ENCODE measurements around the gene F2RL3.
A peak's percentile ranks its signal among the peaks of the same experiment; 100 is the strongest.

Gene F2RL3

DNA sequence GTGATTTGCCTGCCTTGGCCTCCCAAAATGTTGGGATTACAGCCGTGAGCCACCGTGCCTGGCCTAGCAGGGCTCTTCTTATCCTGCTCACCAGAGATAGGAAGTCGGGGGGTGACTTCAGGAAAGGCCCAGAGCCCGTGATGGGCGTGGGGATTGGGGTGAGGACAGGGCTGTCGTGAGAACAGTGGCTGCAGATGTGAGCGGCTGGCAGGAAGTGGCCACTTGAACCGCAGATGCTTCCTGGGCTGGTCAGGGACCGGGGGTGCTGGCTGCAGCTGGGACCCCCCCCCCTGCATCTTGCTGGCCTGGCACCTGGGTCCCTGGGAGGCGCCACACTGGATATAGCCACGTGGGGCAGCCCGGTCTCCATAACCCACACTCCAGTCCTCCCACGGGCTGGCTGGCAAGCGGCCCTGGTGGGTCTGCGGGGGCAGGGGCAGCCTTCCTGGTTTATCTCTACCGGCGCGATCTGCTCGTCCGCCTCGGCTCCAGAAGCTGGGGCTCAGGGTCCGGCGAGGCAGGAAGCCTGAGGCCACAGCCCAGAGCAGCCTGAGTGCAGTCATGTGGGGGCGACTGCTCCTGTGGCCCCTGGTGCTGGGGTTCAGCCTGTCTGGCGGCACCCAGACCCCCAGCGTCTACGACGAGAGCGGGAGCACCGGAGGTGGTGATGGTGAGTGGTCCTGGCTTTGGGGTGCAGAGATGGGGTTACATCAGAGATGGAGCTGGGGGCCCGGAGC is at the start of gene F2RL3:
Gene F2RL3 (plus strand): TSS at position 371 of the 737 bp plus-strand sequence. CDS start 191 bp downstream, at position 562.
- DNase-seq, result no peak

DNA sequence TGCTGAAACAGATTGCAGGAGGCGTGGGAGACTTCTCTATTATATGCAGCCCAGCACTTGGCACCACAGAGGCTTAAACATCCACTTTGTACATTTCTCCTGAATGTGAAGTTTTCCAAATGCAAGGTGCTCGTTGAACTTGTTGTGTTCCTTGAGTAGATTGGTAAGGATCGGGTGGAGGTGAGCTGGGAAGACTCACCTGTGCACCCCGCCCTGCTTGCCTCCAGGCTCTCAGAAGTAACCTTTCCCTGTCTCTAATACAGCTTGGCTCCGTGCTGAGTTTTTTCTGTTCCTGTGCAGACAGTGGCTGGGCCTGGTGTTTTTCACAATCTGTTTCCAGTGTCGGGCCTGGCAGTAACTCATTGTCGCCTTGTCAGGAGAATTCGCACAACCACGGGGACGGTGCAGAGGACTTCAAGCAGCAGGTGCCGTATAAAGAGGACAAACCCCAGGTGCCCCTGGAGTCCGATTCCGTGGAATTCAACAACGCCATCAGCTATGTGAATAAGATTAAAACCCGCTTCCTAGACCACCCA is 47.3 kb upstream of the F2RL3 start:
- DNase-seq, result no peak

DNA sequence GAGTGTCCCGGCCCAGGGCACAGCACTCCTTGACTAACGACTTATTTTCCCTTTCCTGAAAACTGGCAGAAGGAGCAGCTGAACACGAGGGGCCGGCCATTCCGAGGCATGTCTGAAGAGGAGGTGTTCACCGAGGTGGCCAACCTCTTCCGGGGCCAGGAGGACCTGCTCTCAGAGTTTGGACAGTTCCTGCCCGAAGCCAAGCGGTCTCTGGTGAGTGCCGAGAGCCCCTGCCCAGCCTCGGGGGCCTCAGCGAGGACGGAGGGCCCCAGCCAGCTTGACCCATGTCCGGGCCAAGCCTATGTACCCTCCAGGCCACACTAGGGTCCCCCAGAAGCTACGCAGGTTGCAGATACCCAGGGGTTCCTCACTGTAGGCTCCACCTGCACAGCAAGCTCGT is 41.9 kb upstream of the F2RL3 start:
- DNase-seq, result no peak

DNA sequence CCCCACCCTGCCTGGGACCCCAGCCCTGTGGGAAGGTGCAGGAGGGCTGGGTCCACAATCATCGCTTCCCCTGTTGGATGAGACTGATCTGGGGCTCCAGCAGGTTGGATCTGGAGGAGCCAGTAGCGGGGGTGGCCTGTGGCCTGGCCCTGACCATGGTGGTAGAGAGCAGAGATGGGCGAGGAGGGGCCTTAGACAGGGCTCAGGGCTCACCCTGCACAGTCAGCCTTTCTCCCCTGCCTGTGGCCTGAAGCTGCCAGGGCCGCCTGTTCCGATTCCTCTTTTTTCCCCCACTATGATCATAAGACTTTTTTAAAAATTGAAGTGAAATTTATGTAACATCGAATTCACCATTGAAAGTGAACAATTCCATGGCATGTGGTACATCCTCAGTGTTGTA is 41.4 kb upstream of the F2RL3 start:
- no peak for DNase-seq

DNA sequence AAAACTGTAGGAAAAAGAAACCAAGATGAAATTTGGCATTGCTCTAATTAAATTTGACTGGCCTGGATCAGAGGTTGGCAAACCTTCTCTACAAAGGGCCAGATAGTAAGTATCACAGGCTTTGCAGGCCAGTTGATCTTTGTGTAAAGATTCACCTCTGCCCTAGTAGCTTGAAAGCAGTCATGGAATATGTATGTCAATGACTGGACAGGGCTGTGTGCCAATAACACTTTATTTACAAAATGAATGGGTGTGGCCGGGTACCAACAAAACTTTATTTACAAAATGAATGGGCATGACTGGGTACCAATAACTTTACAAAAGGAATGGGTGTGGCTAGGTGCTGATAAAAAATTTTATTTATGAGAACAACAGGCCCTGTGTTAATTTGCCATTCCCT is 39.6 kb upstream of the F2RL3 start:
- DNase-seq, result no peak

DNA sequence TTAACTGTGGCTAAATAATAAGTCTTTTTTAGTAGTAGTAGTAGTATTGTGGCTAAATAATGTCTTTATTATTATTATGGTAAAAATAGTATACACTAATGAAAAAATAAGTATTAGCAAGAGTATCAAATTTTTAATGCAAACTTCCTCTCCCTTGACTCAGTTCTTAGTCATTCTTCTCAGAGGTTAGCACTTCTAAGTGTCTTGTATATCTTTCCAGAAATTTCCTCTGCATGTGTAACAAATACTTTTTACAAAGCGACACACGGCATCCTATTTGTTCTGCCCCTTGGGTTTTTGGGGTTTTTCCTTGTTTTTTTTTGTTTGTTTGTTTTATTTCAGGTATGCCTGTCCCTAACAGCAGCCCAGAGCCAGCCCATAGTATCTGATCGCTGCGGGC is 38.7 kb upstream of the F2RL3 start:
- DNase-seq, result no peak

DNA sequence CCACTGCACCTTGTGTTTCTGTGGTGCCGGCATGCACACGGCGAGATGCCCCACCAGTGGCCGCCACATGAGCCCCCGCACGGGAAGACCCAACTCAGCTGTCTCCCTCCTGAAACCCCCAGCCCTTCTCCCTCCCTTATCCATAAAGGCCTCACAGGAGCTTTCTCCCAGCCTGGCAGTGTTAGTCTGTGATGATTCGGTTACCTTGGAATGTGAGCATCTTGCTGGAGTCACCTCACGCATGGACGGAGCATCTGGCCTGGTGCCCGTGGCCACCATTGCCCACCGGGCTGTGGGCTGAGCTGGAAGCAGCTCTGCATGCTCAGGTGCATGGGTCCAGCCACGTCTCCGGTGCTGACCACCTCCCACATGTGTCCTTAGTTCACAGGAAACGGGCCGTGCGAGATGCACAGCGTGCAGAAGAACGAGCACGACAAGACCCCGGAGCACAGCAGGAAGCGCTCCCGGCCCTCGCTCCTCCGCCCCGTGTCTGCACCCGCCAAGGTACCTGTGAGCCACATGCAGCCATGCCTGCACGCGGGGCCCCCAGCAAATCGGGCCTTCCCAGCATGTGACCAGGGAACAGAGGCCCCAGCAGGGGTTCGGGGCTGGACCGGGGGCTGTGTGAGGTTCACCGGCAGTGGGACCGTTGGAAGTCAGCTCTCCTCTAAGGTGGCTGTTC is 37.6 kb upstream of the F2RL3 start:
- DNase-seq, result no peak

DNA sequence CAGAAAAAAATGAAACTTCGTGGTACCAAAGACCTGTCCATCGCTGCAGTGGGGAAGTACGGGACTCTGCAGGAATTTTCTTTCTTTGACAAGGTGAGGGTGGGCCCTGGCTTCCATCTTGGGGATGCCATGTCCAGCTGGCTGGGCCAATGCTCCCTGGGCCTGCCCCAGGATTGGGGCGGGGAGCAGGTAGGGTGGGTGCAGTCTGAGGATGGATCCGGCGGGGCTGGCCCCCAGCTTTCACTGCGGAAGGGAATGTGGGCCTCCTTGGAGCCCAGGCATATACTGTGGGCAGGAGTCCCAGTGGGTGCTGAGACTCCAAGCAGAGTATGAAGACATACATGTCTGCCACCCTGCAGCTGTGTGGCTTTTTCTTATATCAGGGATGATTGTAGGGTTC is 35.7 kb upstream of the F2RL3 start:
- DNase-seq, result no peak

DNA sequence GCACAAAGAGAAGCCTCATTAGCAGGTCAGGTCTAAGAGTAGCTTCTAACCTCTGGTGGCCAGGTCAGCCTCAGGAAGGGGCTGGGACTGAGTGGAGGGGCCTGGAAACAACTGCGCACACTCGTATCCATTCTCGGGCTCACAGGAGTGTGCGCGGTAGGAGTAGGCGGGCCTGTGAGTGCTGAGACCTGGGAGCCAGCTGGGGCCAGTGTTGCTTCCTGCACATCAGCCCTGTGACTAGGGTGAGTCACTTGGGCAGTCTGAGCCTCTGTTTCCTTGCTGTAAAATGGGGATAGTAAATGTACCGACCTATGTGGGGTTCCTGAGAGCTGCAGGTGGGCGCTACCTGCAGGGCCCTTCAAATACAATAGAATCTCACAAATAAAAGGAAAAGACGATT is 32.7 kb upstream of the F2RL3 start:
- no peak for DNase-seq

DNA sequence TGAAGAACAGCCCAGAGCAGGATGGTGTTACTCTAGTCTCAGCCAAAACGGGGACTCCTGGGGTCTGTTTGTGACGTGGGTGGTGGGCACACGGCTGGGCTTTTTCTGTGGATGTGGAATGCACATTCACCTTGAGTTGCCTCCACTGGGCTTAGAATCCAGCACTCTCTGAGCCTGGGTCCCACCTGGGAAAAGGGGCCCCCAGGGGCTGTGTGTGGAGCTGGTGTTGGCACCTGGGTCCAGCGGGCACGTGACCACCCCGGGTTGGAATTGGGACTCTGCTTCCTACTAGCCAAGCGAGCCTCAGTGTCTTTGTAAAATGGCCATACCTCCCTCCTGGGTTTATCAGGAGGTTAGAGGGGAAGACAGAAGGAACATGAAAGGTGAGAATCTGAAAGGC is 29.2 kb upstream of the F2RL3 start:
- no peak for DNase-seq

DNA sequence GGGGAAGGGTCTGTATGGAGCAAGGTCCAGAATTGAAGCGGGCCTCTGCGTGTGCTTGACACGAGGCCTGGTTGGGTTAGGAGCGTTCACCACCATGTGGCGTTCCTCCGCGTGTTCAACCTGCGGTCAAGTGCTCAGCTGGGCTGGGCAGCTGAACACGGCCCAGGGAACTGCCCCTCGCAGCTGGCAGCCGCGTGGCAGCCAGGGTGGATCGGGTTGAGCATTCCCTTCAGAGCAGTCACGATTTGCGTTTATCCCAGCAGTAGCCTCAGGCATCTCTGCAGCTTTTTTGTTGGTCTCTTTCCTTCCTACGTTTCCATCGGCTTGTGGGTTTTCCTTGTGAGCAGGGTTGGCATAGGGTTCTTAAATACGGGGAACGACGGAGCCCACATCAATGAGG is 28.7 kb upstream of the F2RL3 start:
- no peak for DNase-seq

DNA sequence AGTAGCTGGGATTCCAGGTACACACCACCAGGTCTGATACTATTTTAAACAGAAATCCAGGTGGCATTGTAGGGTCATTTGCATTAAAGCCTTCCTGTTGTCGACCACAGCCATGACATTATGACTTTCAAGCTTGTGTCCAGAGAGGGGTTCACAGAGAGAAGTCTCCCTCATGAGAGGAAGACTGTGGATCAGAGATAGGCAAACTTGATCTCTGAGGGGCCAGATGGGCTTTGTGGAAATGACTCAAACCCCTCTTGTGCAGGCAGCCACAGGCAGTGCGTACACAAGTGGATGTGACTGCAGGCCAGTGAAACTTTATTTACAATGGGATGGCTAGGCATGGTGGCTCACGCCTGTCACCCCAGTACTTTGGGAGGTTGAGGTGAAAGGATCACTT is 27.8 kb upstream of the F2RL3 start:
- no peak for DNase-seq

DNA sequence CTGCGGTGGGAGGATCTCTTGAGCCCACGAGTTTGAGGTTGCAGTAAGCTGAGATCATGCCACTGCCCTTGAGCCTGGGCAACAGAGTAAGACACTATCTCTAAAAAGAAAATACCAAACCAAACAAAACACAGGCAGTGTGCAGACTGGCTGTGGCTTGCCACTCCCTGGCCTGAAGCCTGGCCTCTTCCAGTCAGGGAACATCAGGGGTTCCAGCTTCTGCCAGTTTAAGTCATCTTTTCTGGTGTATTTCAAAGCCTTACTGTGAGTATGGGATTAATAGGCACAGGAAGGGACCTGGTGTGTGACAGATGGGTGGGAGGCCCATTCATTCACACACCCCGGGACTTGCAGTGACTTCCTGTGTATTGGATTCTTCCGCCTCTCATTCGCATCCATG is 27.0 kb upstream of the F2RL3 start:
- DNase-seq, result no peak

DNA sequence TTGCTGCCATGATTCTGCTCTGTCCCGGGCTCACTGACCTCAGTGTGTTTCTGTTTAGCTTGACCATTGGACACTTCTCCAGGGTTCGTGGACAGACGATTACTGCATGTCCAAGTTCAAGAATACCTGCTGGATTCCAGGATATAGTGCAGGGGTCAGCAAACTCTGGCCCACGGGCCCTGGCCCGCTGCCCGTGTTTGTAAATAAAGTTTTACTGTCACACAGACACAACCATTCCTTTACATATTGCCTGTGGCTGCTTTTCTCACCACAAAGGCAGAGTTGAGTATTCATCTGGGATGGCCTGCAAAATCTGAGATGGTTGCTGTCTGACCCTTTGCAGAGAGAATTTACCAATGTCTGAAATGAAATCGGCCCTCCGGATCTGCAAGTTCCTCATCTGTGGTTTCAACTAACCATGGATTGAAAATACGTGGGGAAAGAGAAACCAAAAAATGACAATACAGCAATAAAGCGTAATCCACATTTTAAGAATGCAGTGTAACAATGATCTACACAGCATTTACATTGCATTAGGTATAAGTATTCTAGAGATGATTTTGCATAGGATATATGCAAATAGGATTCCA is 25.9 kb upstream of the F2RL3 start:
- DNase-seq, result no peak

DNA sequence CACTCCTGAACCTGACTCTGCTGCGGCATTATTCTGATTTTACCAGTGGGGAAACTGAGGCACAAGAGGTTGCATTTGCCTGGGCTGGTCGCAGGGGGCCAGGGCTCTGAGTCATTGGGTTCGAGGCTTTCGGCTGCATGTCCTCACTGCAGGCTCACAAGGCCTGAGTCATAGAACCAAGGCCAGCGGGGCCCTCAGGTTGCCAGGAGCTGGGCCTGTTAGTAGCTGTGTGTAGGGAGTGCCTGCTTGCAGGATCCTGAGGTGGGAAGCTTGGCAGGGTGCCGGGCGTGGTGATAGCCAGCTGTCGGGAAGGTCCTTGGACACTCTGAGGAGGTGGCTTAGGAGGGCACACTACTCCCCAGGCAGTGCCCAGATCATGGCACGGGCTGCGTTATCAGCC is 21.6 kb upstream of the F2RL3 start:
- DNase-seq, result no peak

DNA sequence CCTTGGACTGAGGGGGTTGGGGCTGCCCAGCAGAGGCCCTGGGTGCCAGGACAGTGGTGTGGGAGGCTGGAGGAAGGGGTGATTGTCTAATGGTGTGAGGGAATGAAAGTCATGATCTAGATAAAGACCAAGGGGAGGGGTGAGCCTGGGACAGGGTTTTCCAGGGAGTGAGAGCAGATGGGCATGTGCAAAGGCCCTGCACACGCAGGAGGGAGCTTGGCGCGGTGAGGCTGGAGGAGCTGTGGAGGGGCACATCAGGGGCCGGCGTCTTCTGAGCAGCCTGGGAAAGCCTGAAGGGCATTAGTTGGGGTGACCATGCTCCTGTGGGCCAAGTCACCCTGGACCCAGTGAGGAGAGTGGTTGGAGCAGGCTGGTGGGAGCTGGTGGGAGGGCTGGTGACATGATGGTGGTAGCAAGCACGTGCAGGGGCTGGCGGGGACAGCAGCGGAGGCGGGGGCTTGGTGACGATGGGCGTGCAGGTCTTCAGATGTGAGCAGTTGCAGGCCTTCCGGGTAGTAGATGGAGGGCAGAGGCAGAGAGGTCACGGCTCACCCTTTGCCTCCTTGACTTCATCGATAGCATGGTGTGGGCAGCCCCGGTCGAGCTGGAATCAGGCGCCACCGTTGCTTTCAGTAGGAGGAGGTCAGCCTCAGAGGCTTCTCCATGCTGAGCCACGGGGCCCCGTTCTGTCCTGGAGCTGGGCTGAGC is 20.2 kb upstream of the F2RL3 start:
- DNase-seq, result no peak

DNA sequence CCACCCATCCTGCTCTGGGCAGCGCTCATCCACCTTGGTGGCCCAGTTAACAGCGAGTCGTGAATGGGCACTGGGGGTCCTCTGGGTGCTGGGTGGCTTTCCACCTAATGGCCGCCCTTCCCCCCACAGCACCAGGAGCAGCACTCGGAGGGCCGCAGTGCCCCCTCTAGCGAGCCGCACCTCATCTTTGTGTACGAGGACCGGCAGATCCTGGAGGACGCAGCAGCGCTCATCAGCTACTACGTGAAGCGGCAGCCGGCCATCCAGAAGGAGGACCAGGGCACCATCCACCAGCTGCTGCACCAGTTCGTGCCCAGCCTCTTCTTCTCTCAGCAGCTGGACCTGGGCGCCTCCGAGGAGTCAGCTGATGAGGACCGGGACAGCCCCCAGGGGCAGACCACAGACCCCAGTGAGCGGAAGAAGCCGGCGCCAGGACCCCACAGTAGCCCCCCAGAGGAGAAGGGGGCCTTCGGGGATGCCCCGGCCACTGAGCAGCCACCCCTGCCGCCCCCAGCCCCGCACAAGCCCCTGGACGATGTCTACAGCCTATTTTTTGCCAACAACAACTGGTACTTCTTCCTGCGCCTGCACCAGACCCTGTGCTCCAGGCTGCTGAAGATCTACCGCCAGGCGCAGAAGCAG is 19.3 kb upstream of the F2RL3 start:
- no peak for DNase-seq

DNA sequence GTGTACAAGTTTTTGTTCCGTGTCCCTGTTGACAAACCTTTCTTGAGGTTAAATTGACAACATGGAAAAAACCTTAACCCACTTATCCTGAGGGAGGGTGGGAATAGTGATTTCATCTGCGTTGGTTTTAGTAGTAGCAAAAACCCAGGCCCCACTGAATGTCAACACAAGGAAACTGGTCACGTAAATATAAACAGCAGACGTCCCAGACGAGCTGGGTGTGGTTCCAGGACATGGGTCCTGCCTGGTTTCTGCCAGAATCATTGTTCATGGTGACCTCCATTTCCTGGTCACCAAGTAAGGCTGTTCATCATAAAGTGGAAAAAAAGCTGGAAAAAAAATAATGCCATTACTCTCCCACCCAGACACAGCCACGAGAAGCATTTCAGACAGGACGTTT is 16.9 kb upstream of the F2RL3 start:
- no peak for DNase-seq

DNA sequence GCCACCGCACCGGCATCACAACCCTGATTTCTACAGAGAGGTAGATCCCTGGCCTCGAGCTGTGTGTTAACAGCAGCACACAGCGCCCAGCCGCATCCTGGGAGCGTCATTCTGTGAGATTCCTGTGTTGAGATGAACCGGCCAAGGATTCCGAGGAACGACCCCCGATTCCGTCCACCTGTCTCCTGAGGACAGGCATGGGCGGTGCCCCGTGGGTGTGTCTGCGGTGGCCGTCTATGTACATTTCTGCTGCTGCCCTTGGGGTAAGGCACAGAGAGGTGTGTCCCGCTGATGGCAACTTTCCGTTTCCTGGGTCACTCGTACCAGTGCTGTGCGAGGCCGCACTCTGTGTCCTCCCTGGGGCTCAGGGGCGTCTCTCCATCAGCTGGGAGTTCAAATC is 16.1 kb upstream of the F2RL3 start:
- no peak for DNase-seq

DNA sequence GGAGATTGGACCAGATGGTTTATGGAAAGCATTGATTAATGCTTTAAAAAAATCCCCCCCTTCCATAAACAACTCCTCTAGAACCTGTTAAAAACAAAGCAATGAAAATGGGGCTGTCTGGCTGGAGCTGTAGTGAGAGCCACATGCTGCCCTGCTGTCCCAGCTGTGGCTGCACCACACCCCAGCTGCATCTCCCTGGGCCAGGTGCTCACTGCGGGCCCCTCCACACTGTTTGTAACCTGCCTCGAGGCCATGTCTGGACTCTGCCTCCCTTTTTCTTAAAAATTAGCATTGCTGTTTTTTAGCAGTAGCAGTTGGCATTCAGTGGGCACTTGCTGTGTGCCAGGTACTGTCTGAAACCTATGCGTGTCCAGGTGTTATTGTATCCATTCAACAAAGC is 15.2 kb upstream of the F2RL3 start:
- DNase-seq, result no peak

DNA sequence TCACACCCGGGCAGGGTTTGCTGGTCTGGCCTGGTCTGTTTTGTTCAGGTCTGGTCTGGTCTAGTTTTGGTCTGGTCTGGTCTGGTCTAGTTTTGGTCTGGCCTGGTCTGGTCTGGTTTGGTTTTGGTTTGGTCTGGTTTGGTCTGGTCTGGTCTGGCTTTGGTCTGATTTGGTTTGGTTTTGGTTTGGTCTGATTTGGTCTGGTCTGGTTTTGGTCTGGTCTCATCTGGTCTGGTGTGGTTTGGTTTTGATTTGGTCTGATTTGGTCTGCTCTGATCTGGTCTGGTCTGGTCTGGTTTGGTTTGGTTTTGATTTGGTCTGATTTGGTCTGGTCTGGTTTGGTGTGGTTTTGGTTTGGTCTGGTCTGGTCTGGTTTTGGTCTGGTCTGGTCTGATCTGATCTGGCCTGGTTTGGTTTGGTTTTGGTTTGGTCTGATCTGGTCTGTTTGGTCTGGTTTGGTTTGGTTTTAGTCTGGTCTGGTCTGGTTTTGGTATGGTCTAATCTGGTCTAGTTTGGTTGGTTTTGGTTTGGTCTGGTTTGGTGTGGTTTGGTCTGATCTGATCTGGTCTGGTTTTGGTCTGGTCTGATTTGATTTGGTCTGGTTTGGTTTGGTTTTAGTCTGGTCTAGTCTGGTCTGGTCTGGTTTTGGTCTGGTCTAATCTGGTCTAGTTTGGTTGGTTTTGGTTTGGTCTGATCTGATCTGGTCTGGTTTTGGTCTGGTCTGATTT is 14.4 kb upstream of the F2RL3 start:
- DNase-seq, result no peak

DNA sequence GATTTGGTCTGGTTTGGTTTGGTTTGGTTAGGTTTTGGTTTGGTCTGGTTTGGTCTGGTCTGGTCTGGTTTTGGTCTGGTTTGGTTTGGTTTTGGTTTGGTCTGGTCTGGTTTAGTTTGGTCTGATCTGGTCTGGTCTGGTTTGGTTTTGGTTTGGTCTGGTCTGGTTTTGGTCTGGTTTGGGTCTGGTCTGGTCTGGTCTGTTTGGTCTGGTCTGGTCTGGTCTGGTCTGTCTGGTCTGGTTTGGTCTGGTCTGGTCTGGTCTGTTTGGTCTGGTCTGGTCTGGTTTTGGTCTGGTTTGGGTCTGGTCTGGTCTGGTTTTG is 13.9 kb upstream of the F2RL3 start:
- DNase-seq, result peak in 1 of 6 experiments; percentile 25

Data from stimulated activated naive CD4-positive, alpha-beta T cell (primary cell).